ENCODE data around the gene ANOS1. TPM values are rescaled to one million over a fixed set of nuclear protein-coding genes. Genes with fewer than 3 reads are reported as not detected.
"Not testable (repeated sequence)": the region's sequence is repeated elsewhere in the genome, so short reads cannot be mapped to it uniquely, and the experiment has no call there.

The ANOS1 gene, protein sequence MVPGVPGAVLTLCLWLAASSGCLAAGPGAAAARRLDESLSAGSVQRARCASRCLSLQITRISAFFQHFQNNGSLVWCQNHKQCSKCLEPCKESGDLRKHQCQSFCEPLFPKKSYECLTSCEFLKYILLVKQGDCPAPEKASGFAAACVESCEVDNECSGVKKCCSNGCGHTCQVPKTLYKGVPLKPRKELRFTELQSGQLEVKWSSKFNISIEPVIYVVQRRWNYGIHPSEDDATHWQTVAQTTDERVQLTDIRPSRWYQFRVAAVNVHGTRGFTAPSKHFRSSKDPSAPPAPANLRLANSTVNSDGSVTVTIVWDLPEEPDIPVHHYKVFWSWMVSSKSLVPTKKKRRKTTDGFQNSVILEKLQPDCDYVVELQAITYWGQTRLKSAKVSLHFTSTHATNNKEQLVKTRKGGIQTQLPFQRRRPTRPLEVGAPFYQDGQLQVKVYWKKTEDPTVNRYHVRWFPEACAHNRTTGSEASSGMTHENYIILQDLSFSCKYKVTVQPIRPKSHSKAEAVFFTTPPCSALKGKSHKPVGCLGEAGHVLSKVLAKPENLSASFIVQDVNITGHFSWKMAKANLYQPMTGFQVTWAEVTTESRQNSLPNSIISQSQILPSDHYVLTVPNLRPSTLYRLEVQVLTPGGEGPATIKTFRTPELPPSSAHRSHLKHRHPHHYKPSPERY
- total RNA-seq (100 to 1,000 TPM in 1 of 2 donors, 10 to 100 TPM in 1; 36.9 to 115 TPM), polyA plus RNA-seq (ENCODE audit: insufficient read length in 2 of 2) (100 to 1,000 TPM in 1 of 2 donors, 10 to 100 TPM in 1; 63.7 to 154 TPM)
- long read RNA-seq, donor 1, full-length matches to known transcripts: 7 of 18 reads
- long read RNA-seq, donor 1, partial matches to known transcripts: 11 of 18 reads
- long read RNA-seq, donor 1, other reads (novel, unspliced or antisense): 0 of 18 reads
- long read RNA-seq, donor 2, full-length matches to known transcripts: 6 of 85 reads
- long read RNA-seq, donor 2, partial matches to known transcripts: 79 of 85 reads
- long read RNA-seq, donor 2, other reads (novel, unspliced or antisense): 0 of 85 reads
- long read RNA-seq, donor 3, full-length matches to known transcripts: 5 of 89 reads
- long read RNA-seq, donor 3, partial matches to known transcripts: 84 of 89 reads
- long read RNA-seq, donor 3, other reads (novel, unspliced or antisense): 0 of 89 reads
- long read RNA-seq, donor 4, full-length matches to known transcripts: 1 of 1 reads
- long read RNA-seq, donor 4, partial matches to known transcripts: 0 of 1 reads
- long read RNA-seq, donor 4, other reads (novel, unspliced or antisense): 0 of 1 reads

DNA sequence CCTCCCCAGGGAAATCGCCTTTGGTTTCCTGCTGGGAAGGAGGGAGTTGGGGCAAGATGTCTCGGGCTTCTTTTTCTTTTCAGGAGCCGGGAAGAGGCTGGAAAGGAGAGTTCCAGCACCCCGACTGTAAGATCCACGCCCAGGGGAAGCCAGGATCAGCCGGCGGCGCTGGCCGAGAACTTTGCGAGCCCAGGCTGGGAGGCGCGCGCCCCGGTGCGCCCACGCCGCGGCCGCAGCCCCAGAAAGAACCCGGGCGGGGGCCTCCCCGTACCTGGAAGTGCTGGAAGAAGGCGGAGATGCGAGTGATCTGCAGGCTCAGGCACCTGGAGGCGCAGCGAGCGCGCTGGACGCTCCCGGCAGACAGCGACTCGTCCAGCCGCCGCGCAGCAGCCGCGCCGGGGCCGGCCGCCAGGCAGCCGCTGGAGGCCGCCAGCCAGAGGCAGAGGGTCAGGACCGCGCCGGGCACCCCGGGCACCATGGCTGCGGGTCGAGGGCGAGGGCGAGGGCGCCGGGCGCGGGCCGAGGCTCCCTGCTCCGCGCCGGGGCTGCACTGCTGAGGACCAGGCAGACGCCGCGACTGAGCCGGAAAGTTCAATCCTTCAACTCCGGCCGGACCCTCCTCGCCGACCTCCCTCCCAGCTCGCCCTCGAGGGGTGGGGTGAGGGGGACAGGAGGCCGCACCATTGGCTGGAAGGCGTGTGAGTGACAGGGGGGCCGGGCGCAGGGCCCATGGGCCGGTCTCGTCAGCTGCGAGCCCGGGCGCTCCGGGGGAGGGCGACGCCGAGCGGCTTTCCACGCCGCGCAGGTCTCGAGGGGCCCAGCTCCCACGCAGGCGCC lies at the start of gene ANOS1:
Gene ANOS1, minus strand, starts transcription at position 579 of the 837 bp plus-strand sequence. Its CDS starts 101 bp downstream, at position 478.
- H3K9me3 ChIP-seq (ENCODE audit: control insufficient read depth, insufficient read depth, low read length): no peaks in the 10 kb centered on the region
- peaks cover 39% of the 10 kb centered on the region for H3K4me1 ChIP-seq (ENCODE audit: control insufficient read depth, insufficient read depth, low read length)
- H3K4me3 ChIP-seq (ENCODE audit: low read depth, low read length): peak within 1 kb of the TSS; percentile 50
- under 1% methylated on average over 85 of the region's 88 CpGs for WGBS (ENCODE audit: insufficient coverage)
- peaks cover 3% of the 10 kb centered on the region for H3K36me3 ChIP-seq (ENCODE audit: control insufficient read depth, insufficient read depth, low read length)
- peak in 3 of 6 donors; percentile 63 to 85 (median 80) for DNase-seq (ENCODE audit: low read depth in 4 of 6, low spot score in 6 of 6)
- peak within 1 kb of the TSS; percentile 62 for H3K27ac ChIP-seq (ENCODE audit: low read depth, low read length)
- peaks cover 40% of the 10 kb centered on the region for H3K27me3 ChIP-seq (ENCODE audit: control insufficient read depth, insufficient read depth, low read length)

- no peak overlapping the region for H3K4me3 ChIP-seq (ENCODE audit: low read depth, low read length)
- H3K36me3 ChIP-seq (ENCODE audit: control insufficient read depth, insufficient read depth, low read length): no peaks in the 10 kb centered on the region
- DNase-seq (ENCODE audit: low read depth in 4 of 6, low spot score in 6 of 6): no peak
- H3K27ac ChIP-seq (ENCODE audit: low read depth, low read length): no peak overlapping the region
- no peaks in the 10 kb centered on the region for H3K4me1 ChIP-seq (ENCODE audit: control insufficient read depth, insufficient read depth, low read length)
- whole genome bisulfite sequencing (ENCODE audit: insufficient coverage): 77% methylated on average over 4 of the region's 5 CpGs
- no peaks in the 10 kb centered on the region for H3K9me3 ChIP-seq (ENCODE audit: control insufficient read depth, insufficient read depth, low read length)
- H3K27me3 ChIP-seq (ENCODE audit: control insufficient read depth, insufficient read depth, low read length): peaks cover 20% of the 10 kb centered on the region
Observed at GRCh38 chrX:8773117-8773516, 41.2 kb upstream of the ANOS1 start.

DNA sequence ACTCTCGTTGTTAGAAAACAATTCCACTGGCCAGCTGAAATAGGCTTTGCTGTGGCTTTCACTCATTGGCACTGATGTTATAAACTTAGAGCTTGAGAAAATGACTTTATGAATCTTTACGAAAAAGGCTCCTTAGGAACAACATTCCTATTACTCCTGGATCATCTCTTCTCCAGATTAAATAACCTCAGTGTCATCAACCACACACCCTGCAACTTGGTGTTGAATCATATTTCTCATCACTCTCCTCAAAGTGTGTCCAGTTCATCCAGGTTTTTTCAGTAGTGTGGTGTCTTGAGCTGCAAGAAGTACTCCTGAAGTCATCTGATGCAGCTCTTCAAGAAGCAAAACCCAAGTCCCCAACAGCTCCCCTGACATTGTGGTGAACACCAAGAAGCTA lies 28.1 kb upstream of the ANOS1 start:
- H3K27ac ChIP-seq (ENCODE audit: low read depth, low read length): no peak overlapping the region
- no peaks in the 10 kb centered on the region for H3K36me3 ChIP-seq (ENCODE audit: control insufficient read depth, insufficient read depth, low read length)
- peaks cover 18% of the 10 kb centered on the region for H3K27me3 ChIP-seq (ENCODE audit: control insufficient read depth, insufficient read depth, low read length)
- no peaks in the 10 kb centered on the region for H3K4me1 ChIP-seq (ENCODE audit: control insufficient read depth, insufficient read depth, low read length)
- no peak overlapping the region for H3K4me3 ChIP-seq (ENCODE audit: low read depth, low read length)
- H3K9me3 ChIP-seq (ENCODE audit: control insufficient read depth, insufficient read depth, low read length): no peaks in the 10 kb centered on the region
- no CpG with 5 or more reads among the region's 2 CpGs for WGBS (ENCODE audit: insufficient coverage)
- no peak for DNase-seq (ENCODE audit: low read depth in 4 of 6, low spot score in 6 of 6)

GRCh38 chrX:8758706-8759105 lies 26.8 kb upstream of the ANOS1 start:
- not testable (repeated sequence) for H3K27ac ChIP-seq (ENCODE audit: low read depth, low read length); H3K36me3 ChIP-seq (ENCODE audit: control insufficient read depth, insufficient read depth, low read length); H3K9me3 ChIP-seq (ENCODE audit: control insufficient read depth, insufficient read depth, low read length); H3K4me3 ChIP-seq (ENCODE audit: low read depth, low read length); H3K4me1 ChIP-seq (ENCODE audit: control insufficient read depth, insufficient read depth, low read length)
- WGBS (ENCODE audit: insufficient coverage): no CpG with 5 or more reads among the region's 5 CpGs
- H3K27me3 ChIP-seq (ENCODE audit: control insufficient read depth, insufficient read depth, low read length): peaks cover 18% of the 10 kb centered on the region
- peak in 1 of 6 donors; percentile 16 for DNase-seq (ENCODE audit: low read depth in 4 of 6, low spot score in 6 of 6)

- H3K9me3 ChIP-seq (ENCODE audit: control insufficient read depth, insufficient read depth, low read length); H3K4me1 ChIP-seq (ENCODE audit: control insufficient read depth, insufficient read depth, low read length); H3K36me3 ChIP-seq (ENCODE audit: control insufficient read depth, insufficient read depth, low read length); DNase-seq (ENCODE audit: low read depth in 4 of 6, low spot score in 6 of 6); H3K27ac ChIP-seq (ENCODE audit: low read depth, low read length); H3K4me3 ChIP-seq (ENCODE audit: low read depth, low read length): not testable (repeated sequence)
- peaks cover 13% of the 10 kb centered on the region for H3K27me3 ChIP-seq (ENCODE audit: control insufficient read depth, insufficient read depth, low read length)
- WGBS (ENCODE audit: insufficient coverage): 92% methylated on average over 3 of the region's 7 CpGs
Observed at GRCh38 chrX:8757609-8758389, 25.9 kb upstream of the ANOS1 start.

DNA sequence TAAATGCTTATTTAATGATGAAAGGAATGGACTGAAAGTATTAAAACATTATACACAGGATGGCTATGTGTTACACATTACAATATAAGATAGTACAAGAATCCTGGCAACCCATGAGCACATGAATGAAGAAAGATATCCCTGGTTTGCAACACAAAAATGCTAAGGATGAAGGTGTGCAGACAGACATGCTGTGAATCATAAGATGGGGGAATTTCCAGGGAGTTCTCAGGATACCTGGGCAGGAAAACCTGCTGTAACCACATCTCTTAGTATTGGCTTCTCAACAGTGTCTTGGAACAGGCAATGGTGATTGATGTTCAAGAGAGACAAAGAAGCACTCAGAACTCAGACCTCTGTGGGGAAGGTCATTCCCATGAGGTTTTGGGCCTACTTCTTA lies 23.9 kb upstream of the ANOS1 start:
- no peak overlapping the region for H3K27ac ChIP-seq (ENCODE audit: low read depth, low read length)
- peaks cover 17% of the 10 kb centered on the region for H3K27me3 ChIP-seq (ENCODE audit: control insufficient read depth, insufficient read depth, low read length)
- H3K9me3 ChIP-seq (ENCODE audit: control insufficient read depth, insufficient read depth, low read length): no peaks in the 10 kb centered on the region
- H3K4me1 ChIP-seq (ENCODE audit: control insufficient read depth, insufficient read depth, low read length): no peaks in the 10 kb centered on the region
- H3K36me3 ChIP-seq (ENCODE audit: control insufficient read depth, insufficient read depth, low read length): no peaks in the 10 kb centered on the region
- no peak overlapping the region for H3K4me3 ChIP-seq (ENCODE audit: low read depth, low read length)
- no peak for DNase-seq (ENCODE audit: low read depth in 4 of 6, low spot score in 6 of 6)

DNA sequence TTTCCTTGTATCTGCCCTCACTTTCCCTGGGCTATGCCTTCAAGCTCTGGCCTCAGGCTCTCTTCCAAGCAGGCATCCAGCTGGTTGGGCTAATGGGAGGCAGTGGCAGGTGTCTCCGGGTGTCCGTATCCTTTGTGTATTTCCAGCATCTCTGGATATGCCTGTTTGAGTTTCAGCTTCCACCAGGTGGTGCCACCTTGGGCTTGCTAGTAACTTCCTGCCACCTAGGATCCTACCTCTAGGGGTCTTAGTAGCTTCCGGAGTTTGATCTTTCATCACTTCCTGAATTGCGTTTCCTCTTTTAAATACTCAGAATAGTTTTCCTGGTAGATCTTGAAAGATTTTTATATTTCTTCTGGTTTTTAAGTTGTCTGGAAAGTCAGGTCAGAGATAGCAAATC lies 23.2 kb upstream of the ANOS1 start:
- H3K4me3 ChIP-seq (ENCODE audit: low read depth, low read length): no peak overlapping the region
- no peaks in the 10 kb centered on the region for H3K4me1 ChIP-seq (ENCODE audit: control insufficient read depth, insufficient read depth, low read length)
- H3K27me3 ChIP-seq (ENCODE audit: control insufficient read depth, insufficient read depth, low read length): peaks cover 17% of the 10 kb centered on the region
- H3K27ac ChIP-seq (ENCODE audit: low read depth, low read length): no peak overlapping the region
- DNase-seq (ENCODE audit: low read depth in 4 of 6, low spot score in 6 of 6): no peak
- no peaks in the 10 kb centered on the region for H3K36me3 ChIP-seq (ENCODE audit: control insufficient read depth, insufficient read depth, low read length)
- H3K9me3 ChIP-seq (ENCODE audit: control insufficient read depth, insufficient read depth, low read length): no peaks in the 10 kb centered on the region
- WGBS (ENCODE audit: insufficient coverage): no CpG with 5 or more reads among the region's 4 CpGs

GRCh38 chrX:8749697-8750096 lies 17.8 kb upstream of the ANOS1 start:
- Histone ChIP-seq H3K36me3 (ENCODE audit: control insufficient read depth, insufficient read depth, low read length) (no peaks in the 10 kb centered on the region), H3K4me3 (ENCODE audit: low read depth, low read length) (no peak overlapping the region), H3K27ac (ENCODE audit: low read depth, low read length) (no peak overlapping the region), H3K27me3 (ENCODE audit: control insufficient read depth, insufficient read depth, low read length) (peaks cover 12% of the 10 kb centered on the region), H3K9me3 (ENCODE audit: control insufficient read depth, insufficient read depth, low read length) (no peaks in the 10 kb centered on the region), H3K4me1 (ENCODE audit: control insufficient read depth, insufficient read depth, low read length) (no peaks in the 10 kb centered on the region)
- no peak for DNase-seq (ENCODE audit: low read depth in 4 of 6, low spot score in 6 of 6)

Measured in spinal cord (tissue), 10 donors.